LNCAP (cell line): Measurements from ENCODE around the gene SNX8.
A peak's percentile ranks its signal among the peaks of the same experiment; 100 is the strongest.

Experiments used
- TF ChIP-seq, protein P1 (sequence below): fragments of 450-650 bp; IDR thresholded peaks from 2 replicates; pipeline ENCODE4 v1.5.1; 2017; ENCODE audit warnings: mild to moderate bottlenecking

SNX8 gene

GRCh38 chr7:2209961-2210323, 104.3 kb downstream of the SNX8 start:
- TF ChIP-seq, protein P1, sequence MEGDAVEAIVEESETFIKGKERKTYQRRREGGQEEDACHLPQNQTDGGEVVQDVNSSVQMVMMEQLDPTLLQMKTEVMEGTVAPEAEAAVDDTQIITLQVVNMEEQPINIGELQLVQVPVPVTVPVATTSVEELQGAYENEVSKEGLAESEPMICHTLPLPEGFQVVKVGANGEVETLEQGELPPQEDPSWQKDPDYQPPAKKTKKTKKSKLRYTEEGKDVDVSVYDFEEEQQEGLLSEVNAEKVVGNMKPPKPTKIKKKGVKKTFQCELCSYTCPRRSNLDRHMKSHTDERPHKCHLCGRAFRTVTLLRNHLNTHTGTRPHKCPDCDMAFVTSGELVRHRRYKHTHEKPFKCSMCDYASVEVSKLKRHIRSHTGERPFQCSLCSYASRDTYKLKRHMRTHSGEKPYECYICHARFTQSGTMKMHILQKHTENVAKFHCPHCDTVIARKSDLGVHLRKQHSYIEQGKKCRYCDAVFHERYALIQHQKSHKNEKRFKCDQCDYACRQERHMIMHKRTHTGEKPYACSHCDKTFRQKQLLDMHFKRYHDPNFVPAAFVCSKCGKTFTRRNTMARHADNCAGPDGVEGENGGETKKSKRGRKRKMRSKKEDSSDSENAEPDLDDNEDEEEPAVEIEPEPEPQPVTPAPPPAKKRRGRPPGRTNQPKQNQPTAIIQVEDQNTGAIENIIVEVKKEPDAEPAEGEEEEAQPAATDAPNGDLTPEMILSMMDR = no peak

- TF ChIP-seq, protein P1 = peak; percentile 71
These were observed 104.9 kb downstream of the SNX8 start for GRCh38 chr7:2209146-2209960.

DNA sequence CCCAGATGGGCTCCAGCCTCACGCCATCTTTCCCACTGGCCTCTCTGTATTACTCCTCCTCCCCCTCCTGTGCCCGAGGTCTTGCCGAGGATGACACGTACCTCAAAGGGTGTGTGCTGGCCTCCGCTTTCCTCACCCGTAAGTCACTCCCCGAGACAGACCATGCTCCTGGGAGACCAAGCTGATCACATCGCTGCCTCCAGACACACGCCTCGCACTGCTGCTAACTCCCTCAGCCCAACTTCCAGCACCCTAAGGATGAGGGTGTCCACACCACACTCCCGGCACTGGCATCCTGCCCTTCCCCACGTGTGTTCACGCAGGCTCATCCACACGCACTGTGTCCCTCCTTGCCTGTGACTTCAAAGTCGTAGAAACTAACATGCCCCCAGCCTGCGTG, 105.5 kb downstream of the SNX8 start:
- TF ChIP-seq, protein P1 = no peak

DNA sequence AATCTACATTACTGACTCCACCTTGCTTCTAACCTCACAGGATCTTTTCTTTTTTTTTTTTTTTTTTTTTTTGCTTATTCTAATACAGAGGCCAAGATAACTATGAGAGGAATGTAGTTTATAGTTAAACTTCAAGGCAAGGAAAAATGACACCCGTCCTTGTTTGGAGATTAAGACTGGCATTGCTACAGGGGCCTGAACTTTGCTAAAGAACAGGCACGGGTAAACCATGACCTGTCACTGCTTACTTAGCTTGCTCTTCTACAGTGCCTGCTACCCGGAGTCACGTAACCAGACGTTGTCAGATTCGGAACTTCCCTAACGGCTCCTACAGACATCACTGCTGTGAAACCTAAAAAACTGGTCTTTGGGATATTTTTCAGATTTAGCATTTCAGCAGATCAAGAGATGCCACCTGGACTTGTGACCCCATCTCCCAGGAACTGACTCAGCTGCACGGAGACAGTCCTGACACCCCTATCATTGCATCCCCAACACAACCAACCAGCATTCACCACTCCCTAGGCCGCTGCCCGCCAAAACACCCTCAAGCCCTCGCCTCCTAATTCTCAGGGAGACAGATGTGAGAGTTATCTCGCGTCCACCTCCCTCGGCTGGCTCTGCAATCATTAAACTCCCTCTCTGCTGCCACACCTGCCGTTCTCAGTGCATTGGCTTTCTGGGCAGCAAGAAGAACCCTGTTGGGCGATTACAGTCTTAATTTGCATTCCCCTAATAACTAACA, 109.0 kb downstream of the SNX8 start:
- TF ChIP-seq, protein P1 = no peak

- TF ChIP-seq, protein P1 = no peak
These were observed 109.8 kb downstream of the SNX8 start for GRCh38 chr7:2204446-2204845.

- TF ChIP-seq, protein P1 = no peak
These were observed 110.4 kb downstream of the SNX8 start for GRCh38 chr7:2203766-2204300.

DNA sequence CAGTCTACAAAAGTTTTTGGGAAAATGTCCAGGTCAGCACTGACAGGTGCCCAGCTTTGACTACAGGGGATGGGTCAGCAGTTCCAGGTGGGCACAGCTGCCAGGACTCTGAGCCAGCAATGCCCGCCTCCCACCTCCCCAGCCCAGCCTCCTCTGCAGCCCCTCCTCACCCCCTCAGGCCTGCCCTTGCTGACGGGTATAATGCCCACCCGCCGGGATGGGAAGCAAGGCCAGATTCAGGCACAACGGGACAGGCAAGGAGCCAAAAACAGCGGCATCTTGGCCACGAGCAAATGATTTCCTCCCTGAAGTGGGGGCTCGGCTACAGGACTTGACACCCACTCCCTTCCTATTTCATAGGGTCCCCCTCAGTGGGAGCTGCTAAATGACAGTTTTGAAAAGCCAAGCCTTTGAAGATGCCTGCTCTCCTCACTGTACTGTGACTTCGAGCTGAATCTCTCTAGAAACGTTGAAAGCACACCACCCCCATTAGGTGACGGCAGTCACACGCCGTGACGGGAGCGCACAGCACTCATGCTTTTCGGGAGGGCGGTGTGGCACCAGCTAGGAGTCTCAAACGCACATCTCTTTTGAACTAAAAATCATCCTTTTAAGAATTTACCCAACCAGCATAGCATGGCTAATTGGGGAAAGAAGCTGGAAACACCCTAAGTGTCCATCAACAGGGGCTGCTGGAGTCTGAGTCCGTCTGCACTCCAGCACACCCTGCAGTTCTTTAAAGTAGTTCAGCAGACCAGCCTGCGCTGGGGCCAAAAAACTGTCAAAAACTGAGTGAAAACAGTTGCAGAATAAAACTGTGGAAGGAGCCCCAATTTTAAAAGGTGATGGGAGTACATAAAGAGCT, 111.1 kb downstream of the SNX8 start:
- TF ChIP-seq, protein P1 = no peak
